IPS-NIHi7 (cell line): Measurements from ENCODE around the gene MUC4.
"Not testable (repeated sequence)": the region's sequence is repeated elsewhere in the genome, so short reads cannot be mapped to it uniquely, and the experiment has no call there.

Experiments used
- DNase-seq: peaks from one replicate; pipeline ENCODE4 v3.0.0; 2012; ENCODE audit warnings: mixed read lengths; ENCODE audit errors: extremely low spot score

MUC4 gene

GRCh38 chr3:195838714-195839113, 27.0 kb upstream of the MUC4 start:
- no peak for DNase-seq

DNA sequence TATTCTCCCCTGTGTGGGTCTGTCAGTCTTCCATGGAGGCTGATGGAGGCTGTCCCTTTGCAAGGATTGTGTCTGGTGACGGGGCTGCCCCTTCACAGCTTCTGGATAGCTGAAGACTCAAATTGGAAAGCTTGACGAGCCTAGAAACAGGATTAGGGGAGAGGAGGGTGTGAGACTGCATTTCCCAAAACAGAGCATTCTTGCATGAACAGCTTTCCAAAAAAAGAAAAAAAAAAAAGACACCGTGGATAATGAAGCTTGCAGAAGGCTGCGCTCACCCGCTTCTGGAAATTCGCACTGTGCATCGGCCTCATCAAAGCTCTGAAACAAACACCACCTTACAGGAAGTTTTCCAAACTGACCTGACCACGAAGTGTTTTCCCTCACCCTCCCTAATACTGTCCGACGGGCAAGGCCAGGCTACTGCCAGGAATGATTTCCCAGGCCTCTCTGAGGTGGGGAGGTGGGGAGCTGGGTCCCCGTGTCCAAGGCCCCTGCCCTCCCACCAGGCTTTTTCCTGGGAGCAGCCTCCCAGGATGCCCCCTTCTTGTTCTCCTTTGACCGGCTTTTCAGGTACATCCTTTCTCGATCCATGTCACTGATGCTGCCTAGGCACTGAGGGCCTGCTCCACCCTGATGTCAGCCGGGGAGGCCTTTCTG, 24.9 kb upstream of the MUC4 start:
- no peak for DNase-seq

- no peak for DNase-seq
Observed at GRCh38 chr3:195835791-195836190, 24.1 kb upstream of the MUC4 start.

DNA sequence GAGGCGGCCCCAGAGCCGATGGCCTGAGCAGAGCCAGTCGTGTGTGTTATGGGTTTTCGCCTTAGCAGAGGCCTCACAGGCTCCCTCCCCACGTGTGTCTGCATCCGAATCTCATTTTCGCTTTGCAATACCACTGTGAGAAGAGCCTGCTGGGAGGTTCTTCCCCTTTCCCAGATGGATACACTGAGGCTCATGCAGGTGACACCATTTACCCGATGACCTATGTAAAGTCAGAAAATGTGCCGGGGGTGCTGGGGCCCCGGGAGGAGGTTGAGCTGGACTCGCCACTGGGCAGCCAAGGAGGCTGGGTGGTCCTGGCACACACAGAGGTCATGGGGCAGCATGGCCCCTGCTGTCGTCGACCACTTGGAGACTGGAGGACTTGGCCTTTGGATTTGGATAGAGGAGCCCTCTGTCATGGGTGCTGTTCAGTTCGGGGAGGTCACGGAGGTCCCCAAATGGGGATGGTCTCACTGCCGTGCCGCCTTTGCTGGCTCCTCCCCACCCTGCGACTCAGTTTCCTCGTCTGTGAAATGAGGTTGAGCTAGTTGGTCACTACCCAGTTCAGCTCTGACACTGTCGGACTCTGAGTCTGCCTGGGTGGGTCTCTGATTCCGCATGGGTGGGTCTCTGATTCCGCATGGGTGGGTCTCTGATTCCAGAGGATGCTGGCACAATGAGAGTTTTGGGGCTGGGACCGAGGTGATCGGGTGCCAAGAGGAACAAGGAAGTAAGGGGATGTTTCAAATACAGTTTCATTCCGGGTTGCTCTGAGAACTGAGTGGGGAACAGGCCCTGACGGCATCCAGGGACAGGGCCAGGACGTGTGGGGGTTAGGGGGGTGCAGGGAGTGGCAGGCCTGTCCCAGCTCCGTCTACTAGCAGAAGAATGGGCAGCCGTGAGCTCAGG, 23.2 kb upstream of the MUC4 start:
- DNase-seq = no peak

DNA sequence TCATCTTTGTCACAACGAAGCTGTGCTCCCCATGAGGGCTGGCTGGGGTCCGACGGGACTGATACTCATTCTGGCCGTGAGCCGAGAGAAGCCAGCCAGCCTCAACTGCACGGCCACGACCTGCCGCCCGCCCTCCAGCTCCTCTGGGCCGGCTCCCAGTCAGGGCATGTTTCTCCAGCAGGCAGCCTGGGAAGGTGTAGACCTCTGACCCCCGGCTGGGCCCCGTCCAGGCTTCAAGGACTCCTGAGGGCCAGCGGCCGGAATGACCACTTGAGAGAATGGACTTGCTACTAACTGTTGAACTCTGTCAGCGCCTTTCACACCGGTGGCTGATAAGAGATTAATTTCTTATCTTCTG, 18.1 kb upstream of the MUC4 start:
- no peak for DNase-seq

- no peak for DNase-seq
Observed at GRCh38 chr3:195828762-195829161, 17.0 kb upstream of the MUC4 start.

- no peak for DNase-seq
Observed at GRCh38 chr3:195825857-195826804, 14.4 kb upstream of the MUC4 start.

DNA sequence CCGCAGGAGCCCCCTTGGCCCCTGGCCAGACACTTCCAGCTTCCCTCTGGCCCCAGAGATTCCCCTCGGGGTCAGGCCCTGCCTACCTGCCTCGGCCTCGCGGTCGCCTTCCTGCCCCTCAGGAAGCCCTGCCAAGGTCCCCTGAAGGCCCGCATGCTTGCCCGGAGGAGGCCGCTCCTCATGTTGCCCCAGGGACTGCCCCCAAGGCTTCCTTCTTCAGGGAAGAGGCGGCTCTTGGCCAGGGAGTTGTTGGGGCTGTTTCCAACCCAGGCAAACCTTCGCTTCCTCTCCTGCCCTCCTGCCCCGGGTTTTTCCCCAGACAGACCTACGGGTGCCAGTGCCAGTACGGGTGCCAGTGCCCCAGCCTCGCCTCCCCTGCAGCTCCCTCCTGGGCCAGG, 13.5 kb upstream of the MUC4 start:
- DNase-seq = no peak

DNA sequence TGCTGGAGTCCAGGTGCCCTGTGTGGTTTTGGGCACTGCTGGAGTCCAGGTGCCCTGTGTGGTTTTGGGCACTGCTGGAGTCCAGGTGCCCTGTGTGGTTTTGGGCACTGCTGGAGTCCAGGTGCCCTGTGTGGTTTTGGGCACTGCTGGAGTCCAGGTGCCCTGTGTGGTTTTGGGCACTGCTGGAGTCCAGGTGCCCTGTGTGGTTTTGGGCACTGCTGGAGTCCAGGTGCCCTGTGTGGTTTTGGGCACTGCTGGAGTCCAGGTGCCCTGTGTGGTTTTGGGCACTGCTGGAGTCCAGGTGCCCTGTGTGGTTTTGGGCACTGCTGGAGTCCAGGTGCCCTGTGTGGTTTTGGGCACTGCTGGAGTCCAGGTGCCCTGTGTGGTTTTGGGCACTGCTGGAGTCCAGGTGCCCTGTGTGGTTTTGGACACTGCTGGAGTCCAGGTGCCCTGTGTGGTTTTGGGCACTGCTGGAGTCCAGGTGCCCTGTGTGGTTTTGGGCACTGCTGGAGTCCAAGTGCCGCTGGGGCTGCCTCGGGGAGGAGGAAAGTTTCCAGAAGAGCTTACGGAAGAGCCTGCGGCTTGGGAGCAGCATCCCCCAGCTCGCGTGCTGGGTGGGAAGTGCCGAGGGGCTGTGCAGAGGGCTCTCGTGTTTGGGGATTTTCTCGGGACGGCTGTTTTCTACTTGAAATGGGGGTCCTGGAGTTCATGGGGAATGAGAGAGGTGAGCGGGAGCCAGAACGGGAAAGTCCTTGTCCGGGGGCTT, 12.9 kb upstream of the MUC4 start:
- DNase-seq = not testable (repeated sequence)

- no peak for DNase-seq
Observed at GRCh38 chr3:195823999-195824398, 12.3 kb upstream of the MUC4 start.

DNA sequence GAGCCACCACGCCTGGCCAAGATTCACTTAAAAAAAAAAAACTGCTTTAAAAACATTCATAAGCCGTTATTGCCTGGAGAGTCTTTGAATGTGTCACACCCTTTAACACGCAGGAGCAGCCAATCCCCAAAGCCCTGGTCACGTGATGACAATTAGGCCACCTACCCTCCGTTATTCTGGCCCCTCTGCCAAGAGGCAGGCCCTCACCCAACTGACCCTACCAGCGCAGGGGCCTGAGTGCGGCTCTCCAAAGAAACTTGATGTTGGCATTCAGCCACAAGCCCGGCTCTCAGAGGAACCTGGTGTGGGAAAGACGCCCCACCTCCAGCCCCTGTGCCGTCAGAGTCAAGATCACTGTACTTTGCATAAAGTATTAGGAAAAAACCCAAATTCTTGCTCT, 11.6 kb upstream of the MUC4 start:
- DNase-seq = no peak

GRCh38 chr3:195822131-195822696, 10.5 kb upstream of the MUC4 start:
- DNase-seq = no peak

- no peak for DNase-seq
Observed at GRCh38 chr3:195821403-195822130, 9.8 kb upstream of the MUC4 start.

DNA sequence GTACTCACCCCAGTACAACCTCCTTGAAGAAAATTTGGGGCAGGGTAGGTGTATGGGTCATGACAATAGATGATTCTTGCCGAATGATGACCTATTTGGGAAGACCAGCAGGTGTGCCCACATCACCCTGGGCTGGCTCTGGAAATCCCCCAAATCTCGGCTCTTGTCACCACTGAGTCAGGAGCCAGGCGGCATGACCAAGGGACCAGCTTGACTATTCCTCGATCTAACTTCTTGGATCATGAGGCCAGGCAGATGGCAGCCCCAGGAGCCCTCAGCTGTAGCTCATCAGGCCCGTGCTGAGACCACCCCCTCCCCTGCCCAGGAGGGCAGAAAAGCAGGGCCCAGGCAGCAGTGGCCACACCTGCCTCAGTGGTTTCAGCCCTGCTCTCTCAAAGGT, 9.2 kb upstream of the MUC4 start:
- DNase-seq = no peak

- DNase-seq = no peak
Observed at GRCh38 chr3:195820186-195820585, 8.5 kb upstream of the MUC4 start.

DNA sequence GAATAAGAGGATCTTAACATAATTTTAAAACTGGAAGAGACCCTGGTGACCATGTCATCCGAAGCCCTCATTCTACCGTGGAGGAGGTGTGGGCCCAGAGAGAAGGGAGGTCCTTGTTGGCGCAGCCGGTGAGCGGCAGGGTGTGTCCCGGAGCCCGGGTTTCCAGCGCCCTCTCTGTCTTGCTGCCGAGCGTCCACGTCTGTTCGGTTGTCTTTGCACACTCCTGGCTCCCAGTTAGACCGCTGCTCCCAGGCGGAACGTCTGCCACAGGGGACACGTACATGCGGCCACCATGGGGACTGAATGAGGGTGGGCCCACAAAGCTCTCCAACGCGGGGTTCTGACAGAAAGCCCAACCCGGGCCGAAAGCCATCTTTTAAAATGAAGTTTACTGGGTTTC, 6.6 kb upstream of the MUC4 start:
- no peak for DNase-seq

- no peak for DNase-seq
Observed at GRCh38 chr3:195817578-195818135, 5.9 kb upstream of the MUC4 start.

DNA sequence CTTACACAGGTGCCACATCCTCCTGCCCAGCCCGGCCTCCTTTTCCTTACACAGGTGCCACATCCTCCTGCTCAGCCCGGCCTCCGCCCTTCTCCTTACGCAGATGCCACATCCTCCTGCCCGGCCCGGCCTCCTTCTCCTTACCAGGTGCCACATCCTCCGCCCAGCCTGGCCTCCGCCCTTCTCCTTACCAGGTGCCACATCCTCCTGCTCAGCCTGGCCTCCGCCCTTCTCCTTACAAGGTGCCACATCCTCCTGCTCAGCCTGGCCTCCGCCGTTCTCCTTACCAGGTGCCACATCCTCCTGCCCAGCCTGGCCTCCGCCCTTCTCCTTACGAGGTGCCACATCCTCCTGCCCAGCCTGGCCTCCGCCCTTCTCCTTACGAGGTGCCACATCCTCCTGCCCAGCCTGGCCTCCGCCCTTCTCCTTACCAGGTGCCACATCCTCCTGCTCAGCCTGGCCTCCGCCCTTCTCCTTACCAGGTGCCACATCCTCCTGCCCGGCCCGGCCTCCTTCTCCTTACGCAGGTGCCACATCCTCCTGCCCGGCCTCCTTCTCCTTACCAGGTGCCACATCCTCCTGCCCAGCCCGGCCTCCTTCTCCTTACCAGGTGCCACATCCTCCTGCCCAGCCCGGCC, 4.7 kb upstream of the MUC4 start:
- DNase-seq = not testable (repeated sequence)

DNA sequence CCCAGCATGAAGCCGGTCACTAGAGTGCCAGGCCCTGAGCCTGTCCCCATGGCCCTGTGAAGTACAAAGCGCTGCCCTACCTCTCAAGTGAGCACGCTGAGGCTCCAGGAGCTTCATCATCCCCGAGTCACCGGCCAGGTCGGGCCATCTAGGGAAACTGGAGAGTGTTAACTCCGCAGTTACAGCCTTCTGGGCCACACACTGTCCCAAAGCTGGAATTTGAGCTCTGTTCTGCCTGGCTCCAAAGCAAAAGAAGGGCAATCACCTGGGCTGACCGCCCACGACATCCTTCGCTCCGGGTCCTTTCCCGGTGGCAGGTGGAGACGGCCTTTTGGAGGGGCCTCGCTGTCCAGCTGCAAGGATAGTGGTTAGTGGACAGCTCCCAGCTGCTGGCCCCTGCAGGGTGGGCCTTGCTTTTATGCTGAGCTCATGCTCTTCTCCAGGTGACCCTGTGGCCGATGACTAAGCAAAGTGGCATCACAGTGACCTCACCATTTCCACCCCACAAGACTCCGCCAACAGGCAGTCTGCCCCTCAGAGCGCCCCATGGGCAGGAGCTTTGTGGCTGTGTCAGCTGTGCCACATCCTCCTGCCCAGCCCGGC, 3.5 kb upstream of the MUC4 start:
- DNase-seq = no peak
